ENCODE data around the gene THADA.
"Not testable (repeated sequence)": the region's sequence is repeated elsewhere in the genome, so short reads cannot be mapped to it uniquely, and the experiment has no call there.

The THADA gene

GRCh38 chr2:43605079-43605655, 9.3 kb upstream of the THADA start:
- DNase-seq (ENCODE audit: low read depth in 2 of 2) = no peak

- DNase-seq (ENCODE audit: low read depth in 2 of 2) = no peak
Observed at GRCh38 chr2:43604674-43605073, 8.8 kb upstream of the THADA start.

DNA sequence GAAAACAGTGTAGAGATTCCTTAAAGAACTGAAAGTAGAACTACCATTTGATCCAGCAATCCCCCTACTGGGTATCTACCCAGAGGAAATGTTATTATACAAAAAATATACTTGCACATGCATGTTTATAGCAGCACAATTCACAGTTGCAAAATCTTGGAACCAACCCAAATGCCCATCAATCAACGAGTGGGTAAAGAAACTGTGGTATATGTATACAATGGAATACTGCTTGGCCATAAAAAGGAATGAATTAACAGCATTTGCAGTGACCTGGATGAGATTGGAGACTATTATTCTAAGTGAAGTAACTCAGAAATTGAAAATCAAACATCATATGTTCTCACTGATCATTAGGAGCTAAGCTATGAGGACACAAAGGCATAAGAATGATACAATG, 4.8 kb upstream of the THADA start:
- not testable (repeated sequence) for DNase-seq (ENCODE audit: low read depth in 2 of 2)

DNA sequence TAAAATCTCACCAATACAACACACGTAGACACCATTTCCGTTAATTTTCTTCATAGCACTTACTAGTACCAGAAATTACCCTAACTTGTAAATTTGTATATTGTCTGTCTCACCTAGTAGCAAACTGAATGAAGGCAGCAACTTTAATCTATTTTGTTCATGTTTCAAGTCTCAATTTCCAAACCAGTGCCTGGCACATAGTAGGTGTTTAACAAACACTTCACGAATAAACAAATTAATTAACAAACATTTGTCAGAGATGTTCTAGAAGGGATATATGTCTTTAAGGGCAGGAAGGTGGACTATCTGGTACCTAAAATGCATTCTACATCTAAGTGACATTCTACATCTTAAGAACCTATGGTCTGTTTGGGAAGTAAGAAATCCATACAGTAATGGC, 963 bp downstream of the THADA start:
- no peak for DNase-seq (ENCODE audit: low read depth in 2 of 2)

- DNase-seq (ENCODE audit: low read depth in 2 of 2) = no peak
Observed at GRCh38 chr2:43593254-43593653, 2.6 kb downstream of the THADA start.

DNA sequence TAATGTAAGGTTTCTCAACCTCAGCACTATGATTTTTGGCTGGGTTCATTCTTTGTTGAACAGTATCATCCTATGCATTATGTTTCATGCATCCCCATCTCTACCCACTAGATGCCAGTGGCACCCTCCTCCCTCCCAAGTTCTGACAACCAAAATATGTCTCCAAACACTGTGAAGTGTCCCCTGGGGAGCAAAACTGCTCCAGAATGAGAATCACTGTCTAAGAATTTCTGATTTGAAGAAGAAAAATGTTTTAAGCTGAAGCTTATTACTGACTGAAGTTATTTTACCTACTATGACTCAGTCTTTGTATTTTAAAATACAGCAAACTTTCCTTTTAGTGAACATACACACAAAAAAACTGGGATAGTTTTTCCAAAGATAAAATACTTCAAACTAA, 3.4 kb downstream of the THADA start:
- no peak for DNase-seq (ENCODE audit: low read depth in 2 of 2)

DNA sequence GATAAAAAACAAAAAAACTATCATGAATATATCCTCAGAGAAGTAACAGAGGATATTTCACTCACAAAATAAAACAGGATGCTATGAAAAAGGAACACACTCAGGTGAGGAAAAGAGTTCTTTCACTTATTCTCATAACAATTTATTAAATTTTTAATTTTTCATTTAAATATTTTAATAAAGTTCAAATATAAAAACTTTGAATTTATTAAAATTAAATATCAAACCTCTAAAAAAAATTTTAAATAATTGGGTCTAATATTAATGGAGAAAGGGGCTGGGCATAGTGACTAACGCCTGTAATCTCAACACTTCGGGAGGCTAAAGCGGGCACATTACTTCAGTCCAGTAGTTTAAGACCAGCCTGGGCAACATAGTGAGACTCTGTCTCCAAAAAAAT, 10.1 kb downstream of the THADA start:
- DNase-seq (ENCODE audit: low read depth in 2 of 2) = no peak

- no peak for DNase-seq (ENCODE audit: low read depth in 2 of 2)
Observed at GRCh38 chr2:43579275-43579981, 16.4 kb downstream of the THADA start.

DNA sequence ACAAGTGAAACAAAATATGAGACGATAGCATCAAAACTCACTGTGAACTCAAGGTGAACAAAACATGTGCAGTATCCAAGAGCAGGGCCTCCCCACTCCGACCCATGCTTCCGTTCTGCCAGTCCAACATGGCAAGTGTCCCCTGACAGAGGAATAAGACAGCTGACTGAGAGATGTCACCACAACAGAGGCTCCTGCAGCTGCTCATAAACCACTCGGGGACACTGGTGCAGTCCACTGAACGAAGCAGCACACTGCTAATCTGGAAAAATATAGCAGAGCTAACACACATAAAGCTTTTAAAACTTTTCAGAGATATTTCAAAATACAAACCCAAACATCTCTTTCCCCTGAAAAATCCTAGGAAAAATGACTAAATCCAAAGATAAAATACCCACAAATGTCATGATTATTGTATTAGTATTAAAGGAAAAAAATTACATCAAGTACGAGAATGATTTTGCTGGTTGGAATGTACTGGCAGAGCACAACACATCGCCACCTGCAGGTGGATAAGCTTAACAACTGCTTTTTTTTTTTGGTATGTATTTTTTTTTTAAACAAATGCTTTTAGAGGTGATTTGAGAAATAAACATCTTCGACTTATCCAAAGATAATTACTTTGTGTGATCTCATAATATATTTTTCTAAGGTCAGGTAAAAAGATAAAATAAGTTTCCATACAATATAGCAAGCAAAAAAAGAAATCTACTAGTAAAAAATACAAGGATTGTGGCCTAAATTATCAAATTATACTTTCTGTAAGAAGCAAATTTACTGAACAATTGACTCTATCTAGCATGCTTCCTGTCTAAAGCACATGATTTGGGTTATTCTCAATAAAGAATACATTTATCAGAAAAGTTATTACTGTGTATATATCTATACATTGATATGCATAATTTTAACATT, 18.6 kb downstream of the THADA start:
- no peak for DNase-seq (ENCODE audit: low read depth in 2 of 2)

DNA sequence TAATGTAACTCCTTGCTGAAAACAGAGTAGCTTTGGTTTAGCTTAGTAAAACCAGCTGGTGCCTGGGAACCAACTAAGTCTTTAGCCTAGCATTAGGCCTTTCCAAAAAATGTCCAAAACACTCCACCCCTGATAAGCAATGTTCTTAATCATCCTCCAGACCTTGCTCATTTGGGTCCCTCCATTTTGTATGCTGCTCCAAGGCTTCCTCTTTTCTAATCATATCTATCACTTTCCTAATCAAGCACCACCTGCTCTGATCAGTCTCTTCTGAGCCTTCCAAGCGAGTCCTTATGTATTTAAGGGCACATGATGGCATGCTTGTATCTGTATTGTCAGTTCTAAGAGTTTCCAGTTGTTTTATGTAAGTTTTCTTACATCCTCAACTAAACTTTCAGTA, 23.6 kb downstream of the THADA start:
- DNase-seq (ENCODE audit: low read depth in 2 of 2) = no peak

DNA sequence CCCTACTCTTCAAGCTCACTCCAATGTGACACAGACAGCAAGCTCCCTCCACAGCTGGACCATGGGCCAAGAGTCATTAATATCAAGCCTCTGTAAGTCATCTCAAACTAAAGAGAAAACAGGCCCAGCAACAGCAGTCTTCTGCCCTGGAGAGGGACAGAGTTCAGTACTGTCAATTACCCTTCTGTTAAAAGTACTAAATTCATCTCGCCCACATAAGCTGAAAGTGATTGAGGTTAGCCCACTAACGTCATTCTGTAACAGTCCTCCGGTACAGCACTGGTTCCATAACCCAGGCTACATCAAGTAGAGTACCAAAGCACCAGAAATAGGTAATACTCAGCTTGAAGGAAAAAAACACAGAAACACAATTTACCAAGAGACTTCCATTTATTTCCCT, 25.9 kb downstream of the THADA start:
- no peak for DNase-seq (ENCODE audit: low read depth in 2 of 2)

DNA sequence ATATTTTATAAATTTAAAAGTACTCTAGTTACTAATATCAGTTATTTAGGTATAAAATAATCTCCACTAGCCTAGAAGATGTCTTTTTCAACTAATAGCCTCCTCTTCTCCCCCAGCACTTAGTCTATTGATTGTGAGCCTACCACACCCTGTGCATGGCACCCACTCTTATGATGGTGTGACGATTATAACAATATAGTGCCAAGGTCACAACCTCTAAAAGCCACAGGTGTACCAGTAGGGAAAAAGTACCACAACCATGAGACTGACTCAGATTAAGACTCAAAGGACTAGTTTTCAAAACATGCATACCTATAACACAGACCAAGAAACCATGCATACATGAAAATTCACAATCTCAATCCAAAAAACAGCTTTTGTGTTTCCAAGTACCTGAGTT, 27.6 kb downstream of the THADA start:
- no peak for DNase-seq (ENCODE audit: low read depth in 2 of 2)

DNA sequence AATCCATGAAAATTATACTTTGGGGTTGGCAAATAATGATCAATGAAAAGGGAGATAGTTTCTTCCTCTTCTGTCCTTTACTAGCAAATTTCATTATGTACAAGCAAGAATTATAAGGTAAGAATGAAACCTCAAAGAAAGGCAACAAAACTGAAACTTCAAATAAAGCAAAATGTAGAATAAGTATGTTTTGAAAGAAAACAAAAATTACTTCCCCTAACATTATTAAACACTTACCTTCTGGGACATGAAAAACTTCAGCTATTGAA, 29.4 kb downstream of the THADA start:
- no peak for DNase-seq (ENCODE audit: low read depth in 2 of 2)

GRCh38 chr2:43563679-43564078, 32.2 kb downstream of the THADA start:
- no peak for DNase-seq (ENCODE audit: low read depth in 2 of 2)

GRCh38 chr2:43560231-43560547, 35.6 kb downstream of the THADA start:
- DNase-seq (ENCODE audit: low read depth in 2 of 2) = no peak

GRCh38 chr2:43559391-43560230, 36.2 kb downstream of the THADA start:
- no peak for DNase-seq (ENCODE audit: low read depth in 2 of 2)

DNA sequence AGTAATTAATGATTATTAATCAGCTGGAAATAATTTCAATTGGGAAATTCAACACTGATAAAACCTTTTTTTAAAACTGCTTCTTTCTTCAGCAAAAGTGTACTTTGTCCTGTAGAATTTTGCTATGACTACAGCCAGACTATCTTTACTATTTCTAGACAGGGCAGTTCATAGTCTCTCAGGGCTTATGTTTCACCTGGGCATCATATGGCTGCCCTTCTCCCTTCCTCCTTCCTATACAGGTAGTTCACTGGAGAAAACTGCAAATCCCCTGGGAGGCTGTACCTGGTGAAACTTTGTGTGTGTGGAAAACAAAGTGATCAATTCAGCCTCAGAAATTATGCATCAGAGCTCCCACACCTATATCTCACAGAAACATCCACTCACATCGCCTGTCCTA, 38.6 kb downstream of the THADA start:
- DNase-seq (ENCODE audit: low read depth in 2 of 2) = no peak

DNA sequence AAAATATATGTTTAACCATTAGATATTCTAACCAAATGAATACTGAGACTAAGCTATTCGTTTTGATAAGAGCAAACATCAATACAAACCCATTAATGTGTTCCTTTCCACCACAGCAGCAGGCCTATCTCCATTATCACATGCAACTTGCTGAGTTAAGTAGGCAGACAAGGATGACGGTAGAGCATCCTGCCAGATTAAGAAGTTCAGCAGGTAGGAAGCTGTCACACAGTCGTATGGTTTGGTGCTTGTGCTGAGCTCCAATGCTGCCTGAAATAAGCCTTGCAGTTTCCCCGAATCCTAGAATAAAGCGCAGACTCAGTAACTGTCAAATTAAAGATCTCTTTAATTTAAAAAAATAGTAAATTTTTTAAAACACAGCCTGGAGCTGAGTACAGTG, 39.6 kb downstream of the THADA start:
- DNase-seq (ENCODE audit: low read depth in 2 of 2) = no peak

DNA sequence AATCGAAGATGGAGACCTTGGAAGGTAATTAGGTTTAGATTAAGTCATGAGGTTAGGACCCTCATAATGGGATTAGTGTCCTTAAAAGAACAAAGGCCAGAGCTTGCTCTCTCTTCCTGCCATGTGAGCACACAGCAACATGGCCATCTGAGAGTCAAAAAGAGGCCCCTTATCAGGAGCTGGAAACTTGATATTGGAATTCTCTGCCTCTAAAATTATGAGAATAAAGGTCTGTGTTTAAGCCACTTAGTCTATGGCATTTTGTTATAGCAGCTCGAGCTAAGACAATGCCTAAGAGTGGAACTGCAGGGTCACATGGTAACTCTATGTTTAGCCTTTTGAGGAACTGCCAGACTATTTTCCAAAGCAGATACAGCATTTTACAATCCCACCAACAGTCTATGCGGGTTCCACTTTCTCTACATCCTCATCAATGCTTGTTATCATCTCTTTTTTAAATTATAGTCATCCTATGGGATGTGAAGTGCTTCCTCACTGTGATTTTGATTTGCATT, 42.4 kb downstream of the THADA start:
- no peak for DNase-seq (ENCODE audit: low read depth in 2 of 2)

GRCh38 chr2:43551990-43552389, 43.8 kb downstream of the THADA start:
- DNase-seq (ENCODE audit: low read depth in 2 of 2) = no peak

GRCh38 chr2:43548381-43548780, 47.5 kb downstream of the THADA start:
- DNase-seq (ENCODE audit: low read depth in 2 of 2) = not testable (repeated sequence)

DNA sequence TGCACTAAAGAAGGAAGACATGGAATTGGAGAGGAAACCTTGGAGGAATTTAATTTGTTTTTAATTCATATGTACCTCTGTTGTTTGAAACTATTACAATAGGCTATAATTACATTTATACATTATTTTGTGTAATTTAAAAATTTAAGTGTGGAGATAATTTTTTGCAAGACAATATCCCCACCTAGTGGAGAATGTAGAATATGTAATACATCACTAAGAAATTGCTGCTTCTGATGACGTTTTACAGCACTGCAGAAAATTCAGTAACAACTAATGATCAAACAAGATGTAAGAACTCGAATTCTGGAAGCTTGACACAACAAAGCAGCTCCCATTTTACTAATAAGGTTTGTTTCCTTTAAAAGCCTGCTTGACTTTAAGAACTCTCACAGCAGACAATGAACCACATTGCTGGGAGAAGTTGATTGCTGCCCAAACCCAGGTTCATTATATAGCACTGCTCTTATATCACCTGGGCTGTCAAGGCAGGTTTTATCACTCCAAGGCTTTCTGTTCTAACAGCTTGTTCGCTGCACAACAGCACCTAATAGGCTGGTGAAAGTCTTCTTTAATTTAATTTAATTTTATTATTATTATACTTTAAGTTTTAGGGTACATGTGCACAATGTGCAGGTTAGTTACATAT, 53.4 kb downstream of the THADA start:
- DNase-seq (ENCODE audit: low read depth in 2 of 2) = no peak

All from stimulated activated CD8-positive, alpha-beta memory T cell treated with anti-CD3 and anti-CD28 coated beads, Interleukin-7, amount 100 ng/mL, for 4 hours (primary cell).